Left forelimb (tissue), 1 donor: Measurements from ENCODE around the gene TMEM222.
"Not testable (repeated sequence)": the region's sequence is repeated elsewhere in the genome, so short reads cannot be mapped to it uniquely, and the experiment has no call there.

Experiments used
- DNase-seq: peaks from one replicate; pipeline ENCODE4 v3.0.0-alpha.2; 2018; ENCODE audit warnings: low spot score

The TMEM222 gene

GRCh38 chr1:27321813-27322568 lies at the start of gene TMEM222:
Gene TMEM222, plus strand, starts transcription at chr1:27322163. Its CDS starts 35 bp downstream, at chr1:27322198.
- DNase-seq: peak; percentile 98

DNA sequence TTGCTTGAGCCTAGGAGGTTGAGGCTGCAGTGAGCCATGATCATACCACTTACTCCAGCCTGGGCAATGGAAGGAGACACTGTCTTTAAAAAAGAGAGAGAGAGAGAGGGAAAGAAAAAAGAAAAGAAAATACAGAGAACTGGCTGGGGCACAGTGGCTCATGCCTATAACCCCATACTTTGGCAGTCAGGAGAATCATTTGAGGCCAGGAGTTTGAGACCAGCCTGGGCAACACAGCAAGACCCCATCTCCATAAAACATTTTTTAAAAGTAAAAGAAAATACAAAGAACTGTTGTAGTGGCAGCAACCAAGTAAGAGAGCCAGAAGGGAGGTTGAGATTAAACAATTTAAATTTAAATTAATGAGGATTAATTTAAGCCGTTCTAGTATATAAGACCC lies 47.8 kb upstream of the TMEM222 start:
- no peak for DNase-seq

DNA sequence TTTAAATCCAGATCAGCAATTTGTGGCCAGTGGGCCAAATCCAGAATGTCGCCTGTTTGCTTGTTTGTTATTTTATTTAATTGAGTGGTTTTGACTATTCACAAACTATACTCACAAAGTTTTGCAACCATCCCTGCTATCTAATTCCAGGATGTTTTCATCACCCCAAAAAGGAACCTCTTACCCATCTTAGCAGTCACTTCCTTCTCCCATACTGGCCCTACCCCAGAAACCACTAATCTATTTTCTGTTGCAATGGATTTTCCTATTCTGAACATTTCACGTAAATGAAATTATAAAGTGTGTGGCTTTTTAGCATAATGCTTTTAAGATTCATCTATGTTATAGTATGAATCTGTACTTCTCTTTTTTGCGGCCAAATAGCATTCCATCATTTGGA lies 46.3 kb upstream of the TMEM222 start:
- DNase-seq: no peak

DNA sequence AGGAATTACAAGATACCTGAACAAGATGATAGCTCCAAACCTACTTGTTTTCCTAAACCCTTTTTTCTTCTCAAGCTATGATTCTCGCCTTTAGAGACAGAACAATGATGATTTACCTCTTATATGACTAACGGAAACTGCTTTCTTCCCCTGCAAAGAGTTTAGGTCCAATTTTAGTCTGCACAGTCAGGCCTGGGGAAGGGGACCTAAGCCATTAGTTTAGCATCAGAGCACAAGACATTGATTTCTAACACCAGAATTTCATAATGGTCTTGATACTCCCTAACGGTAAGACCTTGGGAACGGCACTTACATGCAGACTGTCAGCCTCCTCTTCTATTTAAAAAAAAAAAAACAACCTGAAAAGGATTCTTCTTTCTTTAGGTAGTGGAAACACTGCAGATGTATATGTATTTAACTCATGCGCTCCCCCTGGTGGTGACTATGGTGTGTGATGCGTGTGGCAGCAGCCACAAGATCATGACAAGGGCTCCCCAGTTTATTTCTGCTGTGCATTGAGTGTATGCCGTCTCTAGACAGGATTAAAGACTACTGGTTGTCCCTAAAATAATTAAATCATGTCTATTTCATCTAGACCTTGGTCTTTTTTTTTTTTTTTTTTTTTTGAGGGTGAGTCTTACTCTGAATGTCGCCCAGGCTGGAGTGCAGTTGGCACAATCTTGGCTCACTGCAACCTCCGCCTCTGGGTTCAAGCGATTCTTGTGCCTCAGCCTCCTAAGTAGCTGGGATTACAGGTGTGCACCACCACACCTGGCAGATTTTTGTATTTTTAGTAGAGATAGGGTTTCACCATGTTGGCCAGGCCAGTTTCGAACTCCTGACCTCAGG lies 37.3 kb upstream of the TMEM222 start:
- peak; percentile 81 for DNase-seq

DNA sequence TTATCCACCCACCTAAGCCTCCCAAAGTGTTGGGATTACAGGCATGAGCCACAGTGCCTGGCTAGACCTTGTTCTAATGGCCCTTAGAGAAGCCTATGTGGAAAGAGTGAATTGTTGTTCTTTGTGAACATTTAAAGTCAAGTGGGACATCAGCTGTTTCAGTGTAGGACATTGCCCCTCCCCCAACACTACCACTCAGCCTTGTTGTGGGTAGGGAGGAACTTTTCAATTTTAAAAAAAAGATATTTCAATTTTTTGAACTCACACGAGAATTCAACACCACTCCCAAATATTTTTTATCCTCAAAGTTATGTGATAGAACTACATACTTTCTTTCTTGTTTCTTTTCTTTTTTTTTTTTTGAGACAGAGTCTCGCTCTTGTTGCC lies 36.7 kb upstream of the TMEM222 start:
- no peak for DNase-seq

- DNase-seq: not testable (repeated sequence)
Measured at GRCh38 chr1:27285821-27286220, 36.1 kb upstream of the TMEM222 start.

DNA sequence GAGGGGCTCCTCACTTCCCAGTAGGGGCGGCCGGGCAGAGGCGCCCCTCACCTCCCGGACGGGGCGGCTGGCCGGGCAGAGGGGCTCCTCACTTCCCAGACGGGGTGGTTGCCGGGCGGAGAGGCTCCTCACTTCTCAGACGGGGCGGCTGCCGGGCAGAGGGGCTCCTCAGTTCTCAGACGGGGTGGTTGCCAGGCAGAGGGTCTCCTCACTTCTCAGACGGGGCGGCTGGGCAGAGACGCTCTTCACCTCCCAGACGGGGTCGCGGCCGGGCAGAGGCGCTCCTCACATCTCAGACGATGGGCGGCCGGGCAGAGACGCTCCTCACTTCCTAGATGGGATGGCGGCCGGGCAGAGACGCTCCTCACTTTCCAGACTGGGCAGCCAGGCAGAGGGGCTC lies 32.8 kb upstream of the TMEM222 start:
- DNase-seq: not testable (repeated sequence)

DNA sequence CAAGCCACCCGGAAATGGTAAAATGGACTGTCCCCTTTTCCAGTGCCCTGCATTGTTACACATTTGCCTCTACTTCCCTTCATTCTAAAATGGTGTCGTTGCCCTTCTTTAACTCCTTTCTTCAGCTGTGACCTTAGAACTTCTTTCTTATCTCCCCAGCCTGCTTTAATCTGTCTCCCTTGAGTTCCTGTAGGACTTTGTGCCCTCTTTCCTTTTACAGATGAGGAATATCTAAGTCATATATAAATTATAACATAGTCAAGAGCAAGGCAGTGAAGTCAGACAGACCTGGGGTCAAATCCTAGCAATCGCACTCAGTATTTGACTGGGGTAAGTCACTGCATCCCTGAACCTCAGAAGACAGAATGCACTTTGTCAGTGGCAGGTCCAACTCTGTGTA lies 31.4 kb upstream of the TMEM222 start:
- no peak for DNase-seq

GRCh38 chr1:27292106-27292505 lies 29.9 kb upstream of the TMEM222 start:
- no peak for DNase-seq

DNA sequence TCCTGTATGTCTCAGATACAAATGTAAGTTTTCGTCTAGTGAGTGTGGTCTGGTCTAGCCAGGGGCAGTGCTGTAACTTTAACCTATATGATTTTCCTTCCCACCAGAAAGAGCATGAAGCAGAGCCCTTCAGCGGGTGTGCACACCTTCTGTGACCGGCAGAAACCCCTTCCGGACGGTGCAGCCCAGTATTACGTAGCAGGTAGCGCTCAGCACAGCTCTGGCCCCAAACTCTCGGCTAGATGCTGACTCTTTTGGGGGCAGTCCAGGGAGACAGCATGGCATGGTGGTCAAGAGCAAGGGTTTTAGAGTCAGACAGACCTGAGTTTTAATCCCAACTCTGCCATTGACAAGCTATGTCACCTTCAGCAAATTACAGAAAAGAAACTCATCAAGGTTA lies 28.0 kb upstream of the TMEM222 start:
- no peak for DNase-seq

- DNase-seq: peak; percentile 79
Measured at GRCh38 chr1:27296773-27297291, 25.1 kb upstream of the TMEM222 start.

- peak; percentile 18 for DNase-seq
Measured at GRCh38 chr1:27297903-27298302, 24.1 kb upstream of the TMEM222 start.

DNA sequence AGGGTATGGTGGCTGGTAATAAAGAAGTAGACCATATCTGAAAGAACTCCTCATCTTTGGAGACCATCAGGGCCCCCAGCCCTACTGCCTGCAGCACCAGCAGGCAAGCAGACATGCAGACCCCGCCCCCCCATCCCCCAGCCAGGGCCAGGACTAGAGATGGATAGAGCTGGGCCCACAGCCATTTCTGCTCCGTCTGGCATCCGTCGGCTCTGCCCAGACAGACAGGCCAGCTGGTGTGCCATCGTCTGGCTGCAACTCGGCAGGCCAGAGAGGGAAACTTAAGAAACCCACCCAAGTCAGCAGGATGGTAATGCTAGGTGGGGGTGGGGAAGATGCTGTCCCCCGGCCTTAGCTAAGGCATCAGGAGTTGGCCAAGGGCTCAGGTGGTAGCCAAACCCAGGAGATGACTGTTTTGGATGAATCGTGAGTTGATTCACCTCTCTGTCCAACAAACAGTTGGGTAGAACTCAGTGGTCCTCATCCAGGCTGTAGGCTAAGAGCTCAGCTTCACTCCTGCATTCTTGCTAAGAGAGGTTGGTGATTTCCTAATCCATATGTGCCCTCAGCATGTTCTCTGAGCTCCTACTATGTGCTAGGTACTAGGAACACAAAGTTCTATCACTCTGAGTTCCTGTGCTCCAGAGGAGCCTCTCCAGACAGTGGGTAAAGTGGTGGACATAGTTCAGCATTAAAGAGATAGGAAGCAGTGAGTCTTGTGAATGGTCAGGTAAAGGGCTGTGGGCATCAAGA lies 23.2 kb upstream of the TMEM222 start:
- peak; percentile 64 for DNase-seq

GRCh38 chr1:27299385-27300271 lies 22.3 kb upstream of the TMEM222 start:
- DNase-seq: peak; percentile 86

DNA sequence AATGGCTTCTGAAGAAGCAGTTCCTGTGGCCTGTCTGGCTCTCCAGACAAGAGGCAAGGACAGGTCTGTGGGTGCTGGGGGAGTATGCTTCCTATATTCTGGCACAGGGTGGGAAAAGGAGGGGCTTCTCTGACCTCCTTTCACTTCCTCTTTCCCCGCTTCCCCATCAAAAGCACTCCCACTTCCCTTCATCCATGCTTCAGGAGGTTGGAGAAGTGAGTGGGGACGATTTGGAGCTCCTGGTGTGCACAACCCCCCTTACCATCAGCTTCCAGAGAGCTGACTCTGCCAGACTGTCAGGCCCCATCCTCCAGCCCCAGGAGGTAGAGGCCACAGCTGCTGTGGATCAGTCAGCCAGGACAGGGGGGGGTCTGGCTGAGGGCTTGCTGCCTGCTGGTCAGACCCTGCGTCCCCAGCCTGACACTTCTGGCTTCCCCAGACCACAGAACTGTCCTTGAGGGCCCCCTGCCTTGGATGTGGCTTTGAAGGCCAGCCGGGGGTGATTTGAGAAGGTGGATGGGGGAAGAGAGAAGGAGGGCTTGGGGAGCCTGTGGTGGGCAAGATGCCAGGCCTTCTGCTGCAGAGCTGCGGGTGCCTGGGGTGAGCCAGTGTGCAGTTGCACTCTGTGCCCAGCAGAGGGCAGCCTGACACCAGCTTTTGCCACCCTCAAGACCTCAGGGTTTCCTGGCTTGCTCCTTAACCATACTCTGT lies 21.5 kb upstream of the TMEM222 start:
- DNase-seq: peak; percentile 92

DNA sequence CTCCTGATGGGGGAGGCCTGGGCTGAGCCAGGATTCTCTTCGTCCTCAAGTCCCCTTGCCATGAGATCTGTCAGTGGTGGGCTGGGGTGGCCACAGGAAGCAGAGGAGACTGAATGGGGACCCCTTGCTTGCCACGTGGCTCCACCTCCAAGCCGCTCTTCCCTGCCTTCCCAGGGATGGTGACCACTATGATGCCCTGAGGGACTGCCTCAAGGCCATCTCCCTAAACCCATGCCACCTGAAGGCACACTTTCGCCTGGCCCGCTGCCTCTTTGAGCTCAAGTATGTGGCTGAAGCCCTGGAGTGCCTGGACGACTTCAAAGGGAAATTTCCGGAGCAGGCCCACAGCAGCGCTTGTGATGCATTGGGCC lies 20.9 kb upstream of the TMEM222 start:
- DNase-seq: no peak

DNA sequence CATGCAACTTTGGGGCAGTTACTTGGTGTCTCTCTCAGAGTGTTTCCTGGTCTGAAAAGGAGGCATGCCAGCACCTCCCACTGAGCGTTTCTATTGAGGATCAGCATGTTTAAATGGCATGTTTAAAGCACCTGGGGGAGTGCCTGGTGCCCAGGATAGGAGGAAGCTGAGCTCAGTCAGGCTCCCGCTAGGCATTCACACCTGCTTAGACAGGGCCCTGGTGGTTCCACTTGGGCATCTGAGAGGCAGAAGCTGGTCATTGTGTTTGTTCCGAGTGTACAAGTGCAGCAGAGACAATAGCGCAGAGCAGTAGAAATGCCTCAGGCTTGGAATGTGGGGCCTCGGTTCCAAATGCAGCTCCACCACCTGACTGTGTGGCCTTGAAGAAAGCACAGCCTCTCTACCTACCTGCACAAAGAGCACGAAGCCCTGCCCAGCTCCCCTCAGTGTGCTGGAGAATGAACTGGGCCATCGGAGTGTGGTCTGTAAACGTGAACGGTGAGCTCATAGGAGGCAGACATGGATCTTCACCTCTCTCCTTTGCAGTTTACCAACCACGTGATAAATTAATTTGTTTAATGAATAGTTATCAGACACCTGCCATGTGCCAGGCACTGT lies 20.3 kb upstream of the TMEM222 start:
- DNase-seq: peak; percentile 36

GRCh38 chr1:27302612-27303011 lies 19.4 kb upstream of the TMEM222 start:
- DNase-seq: no peak

GRCh38 chr1:27303509-27303908 lies 18.5 kb upstream of the TMEM222 start:
- no peak for DNase-seq

DNA sequence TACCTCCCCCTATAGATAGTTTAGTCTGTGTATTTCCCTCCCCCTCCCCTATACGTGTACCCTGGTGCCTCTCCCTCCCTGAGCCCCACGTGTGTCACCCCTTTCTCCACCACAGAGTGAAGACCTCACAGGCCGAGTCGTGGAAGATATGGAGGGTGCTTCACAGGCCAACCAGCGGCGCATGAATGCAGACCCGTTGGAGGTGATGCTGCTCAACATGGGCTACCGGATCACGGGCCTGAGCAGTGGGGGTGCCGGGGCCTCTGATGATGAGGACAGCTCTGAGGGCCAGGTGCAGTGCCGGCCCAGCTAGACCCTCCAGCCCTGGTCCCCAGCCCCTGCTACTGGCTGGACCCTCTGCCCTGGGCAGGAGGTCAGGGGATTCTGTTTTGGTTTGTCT lies 15.9 kb upstream of the TMEM222 start:
- no peak for DNase-seq
